ENCODE data around the gene CXCR3.

- TF ChIP-seq ZNF592 (IDR thresholded peaks at IDR 0.05), result no peak
- no peak for TF ChIP-seq CTCF (IDR thresholded peaks at IDR 0.05 in 2 of 3, conservative IDR thresholded peaks at IDR 0.05 in 1 of 3; ENCODE audit: control insufficient read depth in 2 of 3, extremely low read depth in 1 of 3, insufficient read depth in 1 of 3, low read depth in 3 of 3, low read length in 3 of 3)
- no peak for TF ChIP-seq IKZF2 (IDR thresholded peaks at IDR 0.05)
- TF ChIP-seq HDAC2 (IDR thresholded peaks at IDR 0.05), result no peak
- no peak for TF ChIP-seq MYC (IDR thresholded peaks at IDR 0.05; ENCODE audit: insufficient read depth, insufficient read length, insufficient replicate concordance, low read length, severe bottlenecking)
Measured at GRCh38 chrX:71604141-71604540, 14.2 kb downstream of the CXCR3 start.
